ENCODE measurements around the gene LRP1B. TPM values are rescaled to one million over a fixed set of nuclear protein-coding genes. Genes with fewer than 3 reads are reported as not detected.

LRP1B gene
- total RNA-seq, 1 experiment from 2014 or later = 0.52 TPM

GRCh38 chr2:141720476-141720875 lies 410.3 kb downstream of the LRP1B start (continued):
- no peak for TF ChIP-seq ARID4B (CRISPR knock-in tag; IDR thresholded peaks at IDR 0.05; ENCODE audit: borderline replicate concordance)
- no peak for TF ChIP-seq MLX (CRISPR knock-in tag; IDR thresholded peaks at IDR 0.05)
- TF ChIP-seq HMGXB4 (CRISPR knock-in tag; IDR thresholded peaks at IDR 0.05) = no peak
- no peak for TF ChIP-seq HMGA2 (CRISPR knock-in tag; IDR thresholded peaks at IDR 0.05)
- no peak for TF ChIP-seq ZBTB21 (CRISPR knock-in tag; IDR thresholded peaks at IDR 0.05; ENCODE audit: borderline replicate concordance)
- no peak for TF ChIP-seq ZNF425 (CRISPR knock-in tag; conservative IDR thresholded peaks at IDR 0.05)

GRCh38 chr2:141714496-141714895 lies 416.3 kb downstream of the LRP1B start:
- no peaks in the 10 kb centered on the region for H3K36me3 Mint-ChIP-seq
- ChIA-PET POLR2A (interaction anchor here (0.7 kb wide), 1 partner anchor 88 kb away, joined by 5 read pairs; no protein-coding TSS in a partner anchor), CTCF (no interaction called here)
- no peaks in the 10 kb centered on the region for H3K4me1 Mint-ChIP-seq
- no peaks in the 10 kb centered on the region for H3K27me3 Mint-ChIP-seq (ENCODE audit: low read depth)
- no peak for ATAC-seq
- no peak overlapping the region for H3K4me3 Mint-ChIP-seq
- H3K27ac Mint-ChIP-seq = no peak overlapping the region
- no peak for DNase-seq (ENCODE audit: low spot score)
- peaks cover 4% of the 10 kb centered on the region for H3K9me3 Mint-ChIP-seq
- TF ChIP-seq ATF3 (CRISPR knock-in tag; conservative IDR thresholded peaks at IDR 0.05) (no peak), ELF4 (CRISPR knock-in tag; IDR thresholded peaks at IDR 0.05; ENCODE audit: low read depth) (no peak), FOXP1 (CRISPR knock-in tag; IDR thresholded peaks at IDR 0.05; ENCODE audit: borderline replicate concordance) (no peak), SOX15 (CRISPR knock-in tag; IDR thresholded peaks at IDR 0.05) (no peak), MAX (CRISPR knock-in tag; IDR thresholded peaks at IDR 0.05) (no peak), PRDM15 (CRISPR knock-in tag; IDR thresholded peaks at IDR 0.05) (no peak), ARID4B (CRISPR knock-in tag; IDR thresholded peaks at IDR 0.05; ENCODE audit: borderline replicate concordance) (no peak), FOXJ3 (CRISPR knock-in tag; IDR thresholded peaks at IDR 0.05; ENCODE audit: borderline replicate concordance) (no peak), ESRRA (CRISPR knock-in tag; IDR thresholded peaks at IDR 0.05; ENCODE audit: borderline replicate concordance) (no peak), USF2 (CRISPR knock-in tag; IDR thresholded peaks at IDR 0.05) (no peak)

Measured in WTC11 (cell line).